Right hindlimb (tissue), 1 donor: ENCODE measurements around the gene ZWILCH.
"Not testable (repeated sequence)": the region's sequence is repeated elsewhere in the genome, so short reads cannot be mapped to it uniquely, and the experiment has no call there.

Source experiments
- DNase-seq: peaks from one replicate; pipeline ENCODE4 v3.0.0-alpha.2; 2018

The ZWILCH gene

DNA sequence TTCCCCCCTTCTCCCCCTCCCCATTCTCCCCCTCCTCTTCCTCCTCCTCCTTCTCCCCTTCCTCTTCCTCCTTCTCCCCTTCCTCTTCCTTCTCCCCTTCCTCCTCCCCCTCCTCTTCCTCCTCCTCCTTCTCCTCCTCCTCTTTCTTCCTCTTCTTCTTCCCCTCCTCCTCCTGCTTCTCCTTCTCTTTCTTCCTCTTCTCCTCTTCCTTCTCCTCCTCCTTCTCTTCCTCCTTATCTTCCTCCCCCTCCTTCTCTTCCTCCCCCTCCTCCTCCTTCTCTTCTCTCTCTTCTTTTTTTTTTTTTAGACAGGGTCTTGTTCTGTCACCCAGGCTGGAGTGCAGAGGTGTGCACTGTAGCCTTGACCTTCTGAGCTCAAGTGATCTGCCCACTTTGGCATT lies 81.9 kb downstream of the ZWILCH start:
- no peak for DNase-seq

DNA sequence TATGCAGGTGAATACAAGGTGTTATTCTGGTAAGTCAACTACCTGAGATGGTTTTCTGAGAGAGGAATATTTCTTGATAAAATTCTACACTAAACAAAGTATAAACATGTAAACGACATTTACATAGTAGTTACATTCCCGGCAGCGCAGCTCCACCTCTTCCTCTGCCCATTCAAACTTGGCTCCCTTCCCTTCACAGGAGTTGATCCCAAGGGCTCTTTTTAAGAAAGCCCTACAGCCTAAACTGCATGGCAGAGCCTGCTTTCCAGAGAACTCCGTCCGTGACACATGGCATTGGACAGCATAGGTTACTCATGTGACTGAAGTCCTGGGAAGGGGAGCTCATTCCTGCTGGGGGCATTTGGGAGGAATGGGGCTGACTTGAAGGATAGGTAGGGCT lies 82.6 kb downstream of the ZWILCH start:
- no peak for DNase-seq

DNA sequence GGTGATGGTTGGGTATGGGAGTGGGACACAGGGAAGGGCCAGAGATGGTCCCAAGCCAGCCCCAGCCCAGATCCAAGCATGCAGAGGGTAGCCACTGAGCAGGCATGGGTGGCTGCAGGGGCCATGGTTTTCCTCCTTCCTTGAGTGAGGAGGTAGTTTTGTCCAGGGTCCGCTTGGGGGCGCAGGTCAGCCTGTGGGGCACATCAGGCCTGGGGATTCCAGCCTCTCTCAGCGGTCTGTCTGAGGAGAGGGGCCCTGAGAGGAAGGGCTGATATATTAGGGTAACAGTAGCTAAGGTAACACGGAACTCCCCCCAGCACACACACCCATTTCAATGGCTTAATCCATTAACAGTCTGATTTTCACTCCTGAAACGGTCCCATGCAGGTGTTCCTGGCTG lies 83.4 kb downstream of the ZWILCH start:
- no peak for DNase-seq

DNA sequence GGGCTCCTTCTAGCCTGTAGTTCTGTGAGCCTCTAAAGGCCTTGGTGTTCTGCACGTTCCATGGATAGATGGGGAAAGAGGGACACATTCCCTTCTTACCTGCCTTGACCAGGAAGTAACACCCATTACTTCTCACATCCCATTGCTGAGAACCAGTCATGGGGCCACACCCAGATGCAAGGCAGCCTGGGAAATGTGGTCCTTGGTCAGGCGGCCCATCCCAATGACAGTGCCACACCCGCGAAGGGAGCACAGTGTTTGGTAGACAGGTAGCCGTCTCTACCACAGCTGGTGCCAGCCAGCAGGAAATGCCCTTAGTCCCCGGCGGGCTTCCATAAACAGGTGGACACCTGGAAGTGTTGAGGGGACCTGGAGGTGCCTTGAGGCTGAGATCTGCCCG lies 83.8 kb downstream of the ZWILCH start:
- no peak for DNase-seq

GRCh38 chr15:66589429-66589828 lies 84.3 kb downstream of the ZWILCH start:
- not testable (repeated sequence) for DNase-seq

GRCh38 chr15:66590435-66590834 lies 85.3 kb downstream of the ZWILCH start:
- no peak for DNase-seq

GRCh38 chr15:66591322-66591862 lies 86.3 kb downstream of the ZWILCH start:
- DNase-seq: no peak

- DNase-seq: no peak
Measured at GRCh38 chr15:66592505-66593218, 87.5 kb downstream of the ZWILCH start.

GRCh38 chr15:66593219-66593780 lies 88.2 kb downstream of the ZWILCH start:
- DNase-seq: no peak

- DNase-seq: no peak
Measured at GRCh38 chr15:66594344-66594743, 89.2 kb downstream of the ZWILCH start.

- no peak for DNase-seq
Measured at GRCh38 chr15:66594836-66595235, 89.7 kb downstream of the ZWILCH start.

GRCh38 chr15:66595332-66595731 lies 90.2 kb downstream of the ZWILCH start:
- DNase-seq: no peak

- DNase-seq: no peak
Measured at GRCh38 chr15:66595931-66596545, 90.9 kb downstream of the ZWILCH start.

DNA sequence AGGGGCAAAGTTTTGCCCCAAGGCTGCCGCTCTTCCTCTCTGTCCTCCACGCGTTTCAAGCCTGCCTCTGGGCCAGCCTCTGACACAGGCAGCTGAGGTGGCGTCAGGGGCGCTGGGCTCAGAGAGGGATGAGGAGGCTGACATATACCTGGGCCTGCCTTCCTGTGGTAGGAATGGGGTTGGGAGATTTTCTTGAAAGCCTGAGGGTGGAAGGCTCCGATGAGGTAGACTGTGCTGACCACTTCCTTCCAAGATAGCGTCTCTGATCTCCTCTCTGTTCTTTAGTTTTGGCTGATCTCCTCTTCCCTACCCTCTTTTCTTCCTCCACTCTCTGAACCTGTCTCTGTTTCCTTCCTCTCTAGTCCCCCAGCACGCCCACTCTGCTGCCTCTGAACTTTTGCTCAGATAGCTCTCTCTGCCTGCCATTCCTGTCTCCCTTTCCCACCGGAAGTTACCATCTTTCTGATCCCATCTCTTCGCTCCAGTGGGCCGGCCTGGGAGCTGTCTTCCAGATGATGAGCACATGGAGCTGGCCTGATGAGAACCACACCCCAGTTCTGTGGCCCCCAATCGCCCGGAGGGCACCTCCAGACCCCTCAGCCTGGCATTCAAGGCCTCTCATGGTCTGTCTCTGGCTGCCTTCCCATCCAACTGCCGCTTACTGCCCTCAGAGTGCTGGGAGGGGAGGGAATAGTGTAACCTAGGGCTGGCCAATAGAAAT lies 93.1 kb downstream of the ZWILCH start:
- DNase-seq: no peak
